ENCODE results near the gene RUVBL2. TPM values are rescaled to one million over a fixed set of nuclear protein-coding genes. Genes with fewer than 3 reads are reported as not detected.
A peak's percentile ranks its signal among the peaks of the same experiment; 100 is the strongest.

RUVBL2 gene
- total and polyA plus RNA-seq, 2 of the 4 experiments (the other 2 are of a cell fraction): 196 to 391 TPM

DNA sequence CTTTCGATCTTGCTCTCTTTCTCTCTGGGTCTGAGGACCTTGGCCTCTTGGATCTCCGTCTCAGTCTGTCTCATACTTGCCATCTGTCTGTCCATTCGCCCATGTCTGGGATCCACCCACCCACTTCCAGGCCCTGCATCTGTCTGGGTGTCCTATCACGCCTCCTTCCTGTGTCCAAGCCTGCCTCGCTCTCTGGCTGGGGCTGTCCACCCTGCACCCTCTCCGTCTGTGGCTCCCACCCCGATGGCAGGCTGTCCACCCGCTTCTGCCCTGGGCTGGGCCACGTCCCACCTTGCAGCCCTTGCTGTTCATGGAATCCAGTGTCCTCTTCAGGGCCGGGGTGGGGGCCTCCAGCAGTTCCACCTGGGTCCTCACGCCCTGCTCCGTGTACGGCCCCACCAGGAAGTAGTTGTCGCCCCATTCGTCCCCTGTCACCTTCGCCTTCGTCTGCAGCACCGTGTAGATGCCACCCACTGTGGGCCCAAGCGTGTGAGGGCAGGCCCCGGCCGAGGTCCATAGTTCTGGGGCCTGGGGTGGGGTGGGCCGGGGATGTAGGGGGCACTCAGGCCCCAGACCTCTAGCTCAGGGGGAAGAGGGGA lies 2.6 kb upstream of the RUVBL2 start:
- no peak overlapping the region for H3K4ac ChIP-seq (ENCODE audit: low read depth, low read length)
- peaks cover 25% of the 10 kb centered on the region for H4K20me1 ChIP-seq (ENCODE audit: insufficient read depth, low read length)
- ChIA-PET CTCF (interaction anchor here (1.0 to 1.2 kb wide), 2 partner anchors 9 to 155 kb away, joined by 3 to 4 read pairs; partner anchors contain the start of gene HSD17B14), POLR2A (ENCODE audit: unreplicated experiment) (no interaction called here)
- 0 out of 2 replicates have a peak, but pooled peaks cover 3% of the 10 kb centered on the region for H3K9me1 ChIP-seq (ENCODE audit: insufficient read depth, low read length)
- no peak overlapping the region for H2BK5ac ChIP-seq (ENCODE audit: low read depth, low read length, poor library complexity, severe bottlenecking)
- no peak overlapping the region for H2BK15ac ChIP-seq (ENCODE audit: low read depth, low read length)
- H3K27me3 ChIP-seq (ENCODE audit: control insufficient read depth, insufficient read depth, low read length): no peaks in the 10 kb centered on the region
- H4K91ac ChIP-seq (ENCODE audit: insufficient read depth, low read depth, low read length): no peak overlapping the region
- DNase-seq (no peak), ATAC-seq (ENCODE audit: low read depth) (no peak)
- no peak overlapping the region for H3K23ac ChIP-seq (ENCODE audit: low read depth, low read length)
- in situ Hi-C loops (cut with MboI; ENCODE audit: low sequenced_read_pairs) (no loop called here), dilution Hi-C loops (cut with HindIII; ENCODE audit: low sequenced_read_pairs, unreplicated experiment) (no loop called here), intact Hi-C loops (cut with micrococcal nuclease) (loop anchor here (5.0 to 10.0 kb wide), 3 partner anchors 66 to 214 kb away; partner anchors contain the start of genes CGB7 and KCNA7)
- no peak overlapping the region for H3K4me3 ChIP-seq (ENCODE audit: insufficient read depth, low read depth, low read length)
- TF ChIP-seq CEBPB (IDR thresholded peaks at IDR 0.05; ENCODE audit: low read depth, low read length): no peak
- TF ChIP-seq MAFK (IDR thresholded peaks at IDR 0.05; ENCODE audit: low read depth, low read length): no peak
- TF ChIP-seq FOS (IDR thresholded peaks at IDR 0.05; ENCODE audit: low read depth, low read length): no peak
- TF ChIP-seq, protein P1, sequence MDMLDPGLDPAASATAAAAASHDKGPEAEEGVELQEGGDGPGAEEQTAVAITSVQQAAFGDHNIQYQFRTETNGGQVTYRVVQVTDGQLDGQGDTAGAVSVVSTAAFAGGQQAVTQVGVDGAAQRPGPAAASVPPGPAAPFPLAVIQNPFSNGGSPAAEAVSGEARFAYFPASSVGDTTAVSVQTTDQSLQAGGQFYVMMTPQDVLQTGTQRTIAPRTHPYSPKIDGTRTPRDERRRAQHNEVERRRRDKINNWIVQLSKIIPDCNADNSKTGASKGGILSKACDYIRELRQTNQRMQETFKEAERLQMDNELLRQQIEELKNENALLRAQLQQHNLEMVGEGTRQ (IDR thresholded peaks at IDR 0.05; ENCODE audit: low read depth, low read length): no peak
- TF ChIP-seq, protein P2, sequence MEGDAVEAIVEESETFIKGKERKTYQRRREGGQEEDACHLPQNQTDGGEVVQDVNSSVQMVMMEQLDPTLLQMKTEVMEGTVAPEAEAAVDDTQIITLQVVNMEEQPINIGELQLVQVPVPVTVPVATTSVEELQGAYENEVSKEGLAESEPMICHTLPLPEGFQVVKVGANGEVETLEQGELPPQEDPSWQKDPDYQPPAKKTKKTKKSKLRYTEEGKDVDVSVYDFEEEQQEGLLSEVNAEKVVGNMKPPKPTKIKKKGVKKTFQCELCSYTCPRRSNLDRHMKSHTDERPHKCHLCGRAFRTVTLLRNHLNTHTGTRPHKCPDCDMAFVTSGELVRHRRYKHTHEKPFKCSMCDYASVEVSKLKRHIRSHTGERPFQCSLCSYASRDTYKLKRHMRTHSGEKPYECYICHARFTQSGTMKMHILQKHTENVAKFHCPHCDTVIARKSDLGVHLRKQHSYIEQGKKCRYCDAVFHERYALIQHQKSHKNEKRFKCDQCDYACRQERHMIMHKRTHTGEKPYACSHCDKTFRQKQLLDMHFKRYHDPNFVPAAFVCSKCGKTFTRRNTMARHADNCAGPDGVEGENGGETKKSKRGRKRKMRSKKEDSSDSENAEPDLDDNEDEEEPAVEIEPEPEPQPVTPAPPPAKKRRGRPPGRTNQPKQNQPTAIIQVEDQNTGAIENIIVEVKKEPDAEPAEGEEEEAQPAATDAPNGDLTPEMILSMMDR (conservative IDR thresholded peaks at IDR 0.05; ENCODE audit: low read depth, low read length): no peak
- TF ChIP-seq RFX5 (IDR thresholded peaks at IDR 0.05; ENCODE audit: low read depth, low read length): no peak
- TF ChIP-seq CHD1 (IDR thresholded peaks at IDR 0.05; ENCODE audit: low read depth, low read length): no peak
- TF ChIP-seq, protein P3, sequence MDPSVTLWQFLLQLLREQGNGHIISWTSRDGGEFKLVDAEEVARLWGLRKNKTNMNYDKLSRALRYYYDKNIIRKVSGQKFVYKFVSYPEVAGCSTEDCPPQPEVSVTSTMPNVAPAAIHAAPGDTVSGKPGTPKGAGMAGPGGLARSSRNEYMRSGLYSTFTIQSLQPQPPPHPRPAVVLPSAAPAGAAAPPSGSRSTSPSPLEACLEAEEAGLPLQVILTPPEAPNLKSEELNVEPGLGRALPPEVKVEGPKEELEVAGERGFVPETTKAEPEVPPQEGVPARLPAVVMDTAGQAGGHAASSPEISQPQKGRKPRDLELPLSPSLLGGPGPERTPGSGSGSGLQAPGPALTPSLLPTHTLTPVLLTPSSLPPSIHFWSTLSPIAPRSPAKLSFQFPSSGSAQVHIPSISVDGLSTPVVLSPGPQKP (IDR thresholded peaks at IDR 0.05; ENCODE audit: borderline replicate concordance, low read depth, low read length): no peak
- no peak for TF ChIP-seq SMC3 (IDR thresholded peaks at IDR 0.05; ENCODE audit: low read depth, low read length)
- TF ChIP-seq NFE2L2 (IDR thresholded peaks at IDR 0.05; ENCODE audit: low read depth, low read length): no peak
- TF ChIP-seq RCOR1 (IDR thresholded peaks at IDR 0.05; ENCODE audit: insufficient replicate concordance, low read length): no peak
- TF ChIP-seq POLR2A (IDR thresholded peaks at IDR 0.05; ENCODE audit: low read depth, low read length): no peak
- no peak for TF ChIP-seq MAZ (IDR thresholded peaks at IDR 0.05; ENCODE audit: borderline replicate concordance, low read depth, low read length)
- TF ChIP-seq RAD21 (IDR thresholded peaks at IDR 0.05; ENCODE audit: low read length): no peak
- no peak for TF ChIP-seq BHLHE40 (IDR thresholded peaks at IDR 0.05; ENCODE audit: low read depth, low read length)
- TF ChIP-seq MXI1 (IDR thresholded peaks at IDR 0.05; ENCODE audit: borderline replicate concordance, low read depth, low read length): no peak
- H3K27ac ChIP-seq (ENCODE audit: insufficient read depth, low read length): no peak overlapping the region
- H2AK5ac ChIP-seq (ENCODE audit: low read depth, low read length): peak overlapping the region; percentile 20; the same call in 1 of the 2 replicates
- H3K9ac ChIP-seq (ENCODE audit: low read depth, low read length): peak overlapping the region; percentile 92; the same call in 1 of the 2 replicates
- H2BK20ac ChIP-seq (ENCODE audit: low read depth, low read length): no peak overlapping the region
- peak overlapping the region; percentile 89; the same call in 1 of the 2 replicates for H3K4me2 ChIP-seq (ENCODE audit: low read depth, low read length)
- peaks cover 21 to 76% of the 10 kb centered on the region in 2 experiments for H3K79me1 ChIP-seq (ENCODE audit: low read depth in 1 of 2, low read length in 2 of 2)
- no peak overlapping the region for H4K8ac ChIP-seq (ENCODE audit: low read depth in 2 of 2, low read length in 2 of 2)
- no peak overlapping the region for H3K18ac ChIP-seq (ENCODE audit: low read depth, low read length)
- WGBS, 2 experiments (ENCODE audit: extremely low coverage in 2 of 2, insufficient read length in 1 of 2): 95% methylated on average over 8 of the region's 22 CpGs; no CpG with 5 or more reads in 1 of the 2 experiments
- no peak overlapping the region for H3K14ac ChIP-seq (replicated peaks; ENCODE audit: low read depth, low read length)
- no peak overlapping the region for H2AFZ ChIP-seq (replicated peaks; ENCODE audit: low read length, poor library complexity)
- H3K56ac ChIP-seq (ENCODE audit: extremely low read depth, insufficient read depth, low read length): no peak overlapping the region
- H2BK120ac ChIP-seq (ENCODE audit: low read depth, low read length): no peak overlapping the region
- peaks cover 12% of the 10 kb centered on the region for H3K4me1 ChIP-seq (ENCODE audit: control insufficient read depth, insufficient read depth, low read length)
- peak overlapping the region; percentile 48 for H2AK9ac ChIP-seq (replicated peaks; ENCODE audit: low read depth, low read length, poor library complexity)
- BruUV-seq (replicated peaks): no TSS peak
- H4K5ac ChIP-seq (ENCODE audit: low read depth, low read length): no peak overlapping the region
- H3K9me3 ChIP-seq (ENCODE audit: control insufficient read depth, insufficient read depth, low read length): no peaks in the 10 kb centered on the region
- peaks cover 29% of the 10 kb centered on the region for H3K36me3 ChIP-seq (ENCODE audit: control insufficient read depth, insufficient read depth, low read length)

All from IMR-90 (cell line).